ENCODE measurements around the gene NIT2. TPM values are rescaled to one million over a fixed set of nuclear protein-coding genes. Genes with fewer than 3 reads are reported as not detected.

NIT2 gene
- total and polyA plus RNA-seq, 7 experiments from 2014 or later = 25.3 to 51.6 (median 30.6) TPM

GRCh38 chr3:100359035-100359434, 24.5 kb downstream of the NIT2 start:
- H3K4me1 Mint-ChIP-seq = peaks cover 0 to 7% (median 0%) of the 10 kb centered on the region in 7 donors
- H3K4me1 ChIP-seq (ENCODE audit: control insufficient read depth in 2 of 2, insufficient read depth in 2 of 2, low read length in 2 of 2) = no peaks in the 10 kb centered on the region
- ATAC-seq (no peak), DNase-seq (no peak)
- peaks cover 19 to 54% (median 31%) of the 10 kb centered on the region in 5 donors for H3K36me3 Mint-ChIP-seq
- peaks cover 0 to 6% (median 3%) of the 10 kb centered on the region in 11 donors for H3K9me3 Mint-ChIP-seq
- H3K27me3 Mint-ChIP-seq = no peaks in the 10 kb centered on the region
- intact Hi-C loops (cut with micrococcal nuclease) = no loop called here
- CTCF ChIA-PET = no interaction called here
- H3K9me3 ChIP-seq (ENCODE audit: control insufficient read depth in 2 of 3, low read length in 3 of 3) = no peaks in the 10 kb centered on the region
- H3K27me3 ChIP-seq (ENCODE audit: control insufficient read depth in 2 of 2, insufficient read depth in 2 of 2, low read length in 2 of 2) = no peaks in the 10 kb centered on the region
- peak overlapping the region in 5 of 9 donors; percentile 14 to 80 (median 38) for H3K27ac Mint-ChIP-seq
- H3K27ac ChIP-seq (ENCODE audit: low read depth, low read length) = no peak overlapping the region
- no peak overlapping the region for H3K4me3 Mint-ChIP-seq
- H3K36me3 ChIP-seq (ENCODE audit: control insufficient read depth in 2 of 3, insufficient read depth in 3 of 3, low read length in 3 of 3) = peaks cover 0 to 35% (median 0%) of the 10 kb centered on the region in 3 experiments
- no peak overlapping the region for H3K4me3 ChIP-seq (ENCODE audit: low read length)
- POLR2A ChIA-PET = no interaction called here

DNA sequence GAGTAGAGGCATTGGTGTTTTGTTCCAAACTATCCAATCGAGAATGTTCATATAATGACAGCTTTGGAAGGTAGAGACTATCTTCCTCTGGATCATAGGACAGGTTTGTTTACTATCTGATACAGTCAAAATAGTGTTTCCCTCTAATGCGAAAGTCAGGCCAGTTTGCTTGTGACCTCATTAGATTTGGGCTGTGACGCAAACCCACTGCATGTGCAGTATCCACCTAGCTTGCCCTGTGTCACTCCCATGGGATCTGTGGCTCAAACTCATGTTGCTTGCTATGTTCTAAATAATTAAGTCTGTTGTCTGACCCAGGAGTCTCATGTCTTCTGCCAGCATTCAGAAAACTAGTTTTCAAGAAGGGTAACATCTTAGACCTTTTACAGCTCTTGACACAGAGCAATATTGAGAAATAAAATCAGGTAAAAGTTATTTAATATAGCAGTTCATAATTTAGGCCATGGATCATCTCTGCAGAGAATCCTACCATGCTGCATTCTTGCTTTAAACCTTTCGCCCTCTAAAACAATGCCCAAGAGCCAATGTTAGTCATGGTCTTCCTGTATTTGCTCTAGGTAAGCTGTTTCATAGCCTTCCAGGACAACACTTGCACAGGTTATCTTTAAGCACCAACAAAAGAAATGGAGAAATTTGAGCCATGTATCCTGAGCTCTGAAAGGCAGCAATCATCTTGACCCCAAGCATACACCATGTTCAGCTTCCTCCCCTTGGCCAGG, 26.4 kb downstream of the NIT2 start:
- ChIA-PET POLR2A (interaction anchor here (0.6 kb wide), 1 partner anchor 22 kb away, joined by 3 read pairs; no protein-coding TSS in a partner anchor), CTCF (interaction anchor here (0.6 to 0.9 kb wide), 3 partner anchors 10 to 803 kb away, joined by 3 read pairs; no protein-coding TSS in a partner anchor)
- Mint-ChIP-seq H3K9me3 (peaks cover 0 to 6% (median 3%) of the 10 kb centered on the region in 11 donors), H3K36me3 (peaks cover 11 to 67% (median 33%) of the 10 kb centered on the region in 5 donors), H3K4me3 (no peak overlapping the region), H3K27me3 (no peaks in the 10 kb centered on the region), H3K27ac (peak overlapping the region in 4 of 9 donors; percentile 12 to 66 (median 18)), H3K4me1 (peaks cover 0 to 7% (median 0%) of the 10 kb centered on the region in 7 donors)
- H3K27me3 ChIP-seq (ENCODE audit: control insufficient read depth in 2 of 2, insufficient read depth in 2 of 2, low read length in 2 of 2) = no peaks in the 10 kb centered on the region
- no peak overlapping the region for H3K27ac ChIP-seq (ENCODE audit: low read depth, low read length)
- no peak for ATAC-seq
- no peaks in the 10 kb centered on the region for H3K9me3 ChIP-seq (ENCODE audit: control insufficient read depth in 2 of 3, low read length in 3 of 3)
- intact Hi-C loops (cut with micrococcal nuclease) = no loop called here
- H3K4me3 ChIP-seq (ENCODE audit: low read length) = no peak overlapping the region
- no peaks in the 10 kb centered on the region for H3K4me1 ChIP-seq (ENCODE audit: control insufficient read depth in 2 of 2, insufficient read depth in 2 of 2, low read length in 2 of 2)
- DNase-seq = no peak
- peaks cover 0 to 28% (median 0%) of the 10 kb centered on the region in 3 experiments for H3K36me3 ChIP-seq (ENCODE audit: control insufficient read depth in 2 of 3, insufficient read depth in 3 of 3, low read length in 3 of 3)

DNA sequence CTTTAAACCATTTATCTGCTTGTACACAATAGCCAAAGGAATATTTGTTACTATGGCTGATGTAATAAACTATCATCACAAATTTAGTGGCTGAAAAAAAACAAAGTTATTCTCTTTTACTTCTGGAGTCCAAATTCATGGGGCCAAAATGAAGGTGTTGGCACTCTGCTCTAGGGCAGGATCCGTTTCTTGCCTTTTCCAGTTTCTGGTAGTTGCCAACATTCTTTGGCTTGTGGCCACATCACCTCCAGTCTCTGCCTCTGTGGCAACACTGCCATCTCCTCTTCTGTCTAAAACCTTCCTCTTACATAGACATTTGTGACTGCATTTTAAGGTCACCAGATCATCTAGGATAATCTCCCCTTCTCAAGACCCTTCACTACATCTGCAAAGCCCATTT, 27.3 kb downstream of the NIT2 start:
- Histone ChIP-seq H3K9me3 (ENCODE audit: control insufficient read depth in 2 of 3, low read length in 3 of 3) (no peaks in the 10 kb centered on the region), H3K4me3 (ENCODE audit: low read length) (no peak overlapping the region), H3K27me3 (ENCODE audit: control insufficient read depth in 2 of 2, insufficient read depth in 2 of 2, low read length in 2 of 2) (no peaks in the 10 kb centered on the region), H3K36me3 (ENCODE audit: control insufficient read depth in 2 of 3, insufficient read depth in 3 of 3, low read length in 3 of 3) (peaks cover 0 to 35% (median 7%) of the 10 kb centered on the region in 3 experiments), H3K27ac (ENCODE audit: low read depth, low read length) (no peak overlapping the region), H3K4me1 (ENCODE audit: control insufficient read depth in 2 of 2, insufficient read depth in 2 of 2, low read length in 2 of 2) (no peaks in the 10 kb centered on the region)
- no peaks in the 10 kb centered on the region for H3K27me3 Mint-ChIP-seq
- peaks cover 0 to 6% (median 3%) of the 10 kb centered on the region in 11 donors for H3K9me3 Mint-ChIP-seq
- DNase-seq (no peak), ATAC-seq (no peak)
- H3K4me1 Mint-ChIP-seq = peaks cover 0 to 7% (median 0%) of the 10 kb centered on the region in 7 donors
- H3K4me3 Mint-ChIP-seq = no peak overlapping the region
- ChIA-PET POLR2A (interaction anchor here (0.5 kb wide), 1 partner anchor 347 kb away, joined by 4 read pairs; the partner anchor contains the start of gene TFG), CTCF (interaction anchor here (0.6 kb wide), 2 partner anchors 10 to 802 kb away, joined by 3 read pairs; no protein-coding TSS in a partner anchor)
- peaks cover 11 to 68% (median 36%) of the 10 kb centered on the region in 5 donors for H3K36me3 Mint-ChIP-seq
- intact Hi-C loops (cut with micrococcal nuclease) = no loop called here
- H3K27ac Mint-ChIP-seq = no peak overlapping the region

- no peaks in the 10 kb centered on the region for H3K27me3 ChIP-seq (ENCODE audit: control insufficient read depth in 2 of 2, insufficient read depth in 2 of 2, low read length in 2 of 2)
- CTCF ChIA-PET = interaction anchor here (0.9 kb wide), 1 partner anchor 9 kb away, joined by 3 read pairs; no protein-coding TSS in a partner anchor
- Mint-ChIP-seq H3K27me3 (no peaks in the 10 kb centered on the region), H3K27ac (no peak overlapping the region), H3K4me3 (no peak overlapping the region), H3K9me3 (peaks cover 0 to 6% (median 3%) of the 10 kb centered on the region in 11 donors), H3K36me3 (peaks cover 11 to 65% (median 41%) of the 10 kb centered on the region in 5 donors), H3K4me1 (peaks cover 0 to 5% (median 0%) of the 10 kb centered on the region in 7 donors)
- no peaks in the 10 kb centered on the region for H3K9me3 ChIP-seq (ENCODE audit: control insufficient read depth in 2 of 3, low read length in 3 of 3)
- POLR2A ChIA-PET = interaction anchor here (0.6 to 0.7 kb wide), 2 partner anchors 26 to 1127 kb away, joined by 3 to 4 read pairs; no protein-coding TSS in a partner anchor
- intact Hi-C loops (cut with micrococcal nuclease) = no loop called here
- peaks cover 0 to 47% (median 7%) of the 10 kb centered on the region in 3 experiments for H3K36me3 ChIP-seq (ENCODE audit: control insufficient read depth in 2 of 3, insufficient read depth in 3 of 3, low read length in 3 of 3)
- H3K4me3 ChIP-seq (ENCODE audit: low read length) = no peak overlapping the region
- no peak overlapping the region for H3K27ac ChIP-seq (ENCODE audit: low read depth, low read length)
- DNase-seq (no peak), ATAC-seq (no peak)
- H3K4me1 ChIP-seq (ENCODE audit: control insufficient read depth in 2 of 2, insufficient read depth in 2 of 2, low read length in 2 of 2) = no peaks in the 10 kb centered on the region
Measured at GRCh38 chr3:100364421-100364820, 29.9 kb downstream of the NIT2 start.

GRCh38 chr3:100366424-100366823, 31.9 kb downstream of the NIT2 start:
- ATAC-seq = no peak
- Mint-ChIP-seq H3K27me3 (no peaks in the 10 kb centered on the region), H3K9me3 (peaks cover 0 to 5% (median 3%) of the 10 kb centered on the region in 11 donors), H3K36me3 (peaks cover 5 to 56% (median 41%) of the 10 kb centered on the region in 5 donors), H3K27ac (peak overlapping the region in 1 of 9 donors; percentile 49), H3K4me1 (peaks cover 0 to 2% (median 0%) of the 10 kb centered on the region in 7 donors), H3K4me3 (no peak overlapping the region)
- POLR2A ChIA-PET = interaction anchor here (1.7 kb wide), 1 partner anchor 31 kb away, joined by 4 read pairs; no protein-coding TSS in a partner anchor
- H3K27me3 ChIP-seq (ENCODE audit: control insufficient read depth in 2 of 2, insufficient read depth in 2 of 2, low read length in 2 of 2) = no peaks in the 10 kb centered on the region
- peaks cover 6 to 62% (median 7%) of the 10 kb centered on the region in 3 experiments for H3K36me3 ChIP-seq (ENCODE audit: control insufficient read depth in 2 of 3, insufficient read depth in 3 of 3, low read length in 3 of 3)
- CTCF ChIA-PET = no interaction called here
- no peaks in the 10 kb centered on the region for H3K4me1 ChIP-seq (ENCODE audit: control insufficient read depth in 2 of 2, insufficient read depth in 2 of 2, low read length in 2 of 2)
- no peaks in the 10 kb centered on the region for H3K9me3 ChIP-seq (ENCODE audit: control insufficient read depth in 2 of 3, low read length in 3 of 3)
- no peak overlapping the region for H3K27ac ChIP-seq (ENCODE audit: low read depth, low read length)
- H3K4me3 ChIP-seq (ENCODE audit: low read length) = no peak overlapping the region
- intact Hi-C loops (cut with micrococcal nuclease) = no loop called here
- DNase-seq = no peak

DNA sequence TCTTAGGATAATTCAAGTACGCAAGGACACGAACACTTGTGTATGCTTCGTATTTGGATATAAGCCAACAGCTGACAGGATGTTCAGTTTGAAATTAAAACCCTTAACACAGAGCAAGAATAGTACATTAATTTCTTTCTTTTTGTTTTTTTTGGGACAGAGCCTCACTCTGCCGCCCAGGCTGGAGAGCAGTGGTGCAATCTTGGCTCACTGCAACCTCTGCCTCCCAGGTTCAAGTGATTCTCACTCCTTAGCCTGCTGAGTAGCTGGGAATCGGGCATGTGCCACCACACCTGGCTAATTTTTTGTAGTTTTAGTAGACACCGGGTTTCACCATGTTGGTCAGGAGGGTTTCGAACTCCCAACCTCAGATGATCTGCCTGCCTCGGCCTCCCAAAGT, 33.9 kb downstream of the NIT2 start:
- H3K27ac Mint-ChIP-seq = peak overlapping the region in 1 of 9 donors; percentile 38

More for the DNA sequence above, 33.9 kb downstream of the NIT2 start:
- H3K27me3 ChIP-seq (ENCODE audit: control insufficient read depth in 2 of 2, insufficient read depth in 2 of 2, low read length in 2 of 2) = no peaks in the 10 kb centered on the region
- H3K9me3 ChIP-seq (ENCODE audit: control insufficient read depth in 2 of 3, low read length in 3 of 3) = no peaks in the 10 kb centered on the region
- H3K9me3 Mint-ChIP-seq = peaks cover 0 to 3% (median 0%) of the 10 kb centered on the region in 11 donors
- no peaks in the 10 kb centered on the region for H3K27me3 Mint-ChIP-seq
- H3K27ac ChIP-seq (ENCODE audit: low read depth, low read length) = no peak overlapping the region
- no peaks in the 10 kb centered on the region for H3K4me1 ChIP-seq (ENCODE audit: control insufficient read depth in 2 of 2, insufficient read depth in 2 of 2, low read length in 2 of 2)
- H3K36me3 Mint-ChIP-seq = peaks cover 0 to 55% (median 24%) of the 10 kb centered on the region in 5 donors
- H3K4me3 Mint-ChIP-seq = no peak overlapping the region
- ChIA-PET CTCF (no interaction called here), POLR2A (no interaction called here)
- no peak overlapping the region for H3K4me3 ChIP-seq (ENCODE audit: low read length)
- ATAC-seq = no peak
- no peak for DNase-seq
- peaks cover 7 to 67% (median 8%) of the 10 kb centered on the region in 3 experiments for H3K36me3 ChIP-seq (ENCODE audit: control insufficient read depth in 2 of 3, insufficient read depth in 3 of 3, low read length in 3 of 3)
- intact Hi-C loops (cut with micrococcal nuclease) = no loop called here
- H3K4me1 Mint-ChIP-seq = peaks cover 0 to 2% (median 0%) of the 10 kb centered on the region in 7 donors
